ENCODE data around the gene KRTAP1-1.
"Not testable (repeated sequence)": the region's sequence is repeated elsewhere in the genome, so short reads cannot be mapped to it uniquely, and the experiment has no call there.

The KRTAP1-1 gene

GRCh38 chr17:41002814-41003213, 38.4 kb downstream of the KRTAP1-1 start:
- no peak overlapping the region for H3K9ac ChIP-seq (ENCODE audit: low read length)
- H3K36me3 ChIP-seq (replicated peaks; ENCODE audit: low read depth, low read length) = no peaks in the 10 kb centered on the region
- TF ChIP-seq EZH2phosphoT487 (IDR thresholded peaks at IDR 0.05; ENCODE audit: low read depth) (no peak), CTCF (IDR thresholded peaks at IDR 0.05; ENCODE audit: low read depth, low read length) (no peak)
- no peaks in the 10 kb centered on the region for H3K4me1 ChIP-seq (ENCODE audit: low read length)
- H4K20me1 ChIP-seq (ENCODE audit: insufficient read depth, low read length) = no peaks in the 10 kb centered on the region
- peaks cover 38% of the 10 kb centered on the region for H3K27me3 ChIP-seq (ENCODE audit: low read depth, low read length)
- H3K4me3 ChIP-seq (ENCODE audit: low read length) = no peak overlapping the region
- H3K4me2 ChIP-seq (ENCODE audit: low read length) = no peak overlapping the region
- H3K79me2 ChIP-seq (ENCODE audit: low read length) = no peaks in the 10 kb centered on the region
- no peak overlapping the region for H3K27ac ChIP-seq (ENCODE audit: low read length)
- H2AFZ ChIP-seq (ENCODE audit: low read depth, low read length) = no peak overlapping the region
- no peaks in the 10 kb centered on the region for H3K9me3 ChIP-seq (ENCODE audit: insufficient read depth, low read length)

GRCh38 chr17:41001795-41002194, 39.5 kb downstream of the KRTAP1-1 start:
- Histone ChIP-seq H3K27ac (ENCODE audit: low read length) (no peak overlapping the region), H3K36me3 (replicated peaks; ENCODE audit: low read depth, low read length) (no peaks in the 10 kb centered on the region), H3K4me3 (ENCODE audit: low read length) (no peak overlapping the region), H3K27me3 (ENCODE audit: low read depth, low read length) (peaks cover 48% of the 10 kb centered on the region), H3K4me2 (ENCODE audit: low read length) (no peak overlapping the region), H3K9me3 (ENCODE audit: insufficient read depth, low read length) (no peaks in the 10 kb centered on the region), H4K20me1 (ENCODE audit: insufficient read depth, low read length) (no peaks in the 10 kb centered on the region), H3K9ac (ENCODE audit: low read length) (no peak overlapping the region), H3K4me1 (ENCODE audit: low read length) (no peaks in the 10 kb centered on the region), H3K79me2 (ENCODE audit: low read length) (no peaks in the 10 kb centered on the region), H2AFZ (ENCODE audit: low read depth, low read length) (no peak overlapping the region)
- TF ChIP-seq EZH2phosphoT487 (IDR thresholded peaks at IDR 0.05; ENCODE audit: low read depth) (no peak), CTCF (IDR thresholded peaks at IDR 0.05; ENCODE audit: low read depth, low read length) (no peak)

GRCh38 chr17:40999563-40999962, 41.7 kb downstream of the KRTAP1-1 start, which contains the start of gene KRTAP3-2:
TSS of gene KRTAP3-2 (minus strand) at chr17:40999906. CDS start at chr17:40999853, 53 bp downstream.
- not testable (repeated sequence) for H3K4me1 ChIP-seq (ENCODE audit: low read length); H3K4me2 ChIP-seq (ENCODE audit: low read length); H3K36me3 ChIP-seq (replicated peaks; ENCODE audit: low read depth, low read length); H3K9me3 ChIP-seq (ENCODE audit: insufficient read depth, low read length); H4K20me1 ChIP-seq (ENCODE audit: insufficient read depth, low read length); H3K79me2 ChIP-seq (ENCODE audit: low read length); H2AFZ ChIP-seq (ENCODE audit: low read depth, low read length); H3K9ac ChIP-seq (ENCODE audit: low read length); H3K27ac ChIP-seq (ENCODE audit: low read length); H3K4me3 ChIP-seq (ENCODE audit: low read length)
- peaks cover 46% of the 10 kb centered on the region for H3K27me3 ChIP-seq (ENCODE audit: low read depth, low read length)

GRCh38 chr17:40997361-40997760, 43.9 kb downstream of the KRTAP1-1 start:
- Histone ChIP-seq H3K79me2 (ENCODE audit: low read length) (no peaks in the 10 kb centered on the region), H3K9ac (ENCODE audit: low read length) (no peak overlapping the region), H3K4me2 (ENCODE audit: low read length) (no peak overlapping the region), H4K20me1 (ENCODE audit: insufficient read depth, low read length) (no peaks in the 10 kb centered on the region), H3K27ac (ENCODE audit: low read length) (no peak overlapping the region), H3K9me3 (ENCODE audit: insufficient read depth, low read length) (no peaks in the 10 kb centered on the region), H3K36me3 (replicated peaks; ENCODE audit: low read depth, low read length) (no peaks in the 10 kb centered on the region), H3K4me3 (ENCODE audit: low read length) (no peak overlapping the region), H3K4me1 (ENCODE audit: low read length) (no peaks in the 10 kb centered on the region), H3K27me3 (ENCODE audit: low read depth, low read length) (peaks cover 36% of the 10 kb centered on the region), H2AFZ (ENCODE audit: low read depth, low read length) (no peak overlapping the region)
- TF ChIP-seq EZH2phosphoT487 (IDR thresholded peaks at IDR 0.05; ENCODE audit: low read depth) = no peak
- no peak for TF ChIP-seq CTCF (IDR thresholded peaks at IDR 0.05; ENCODE audit: low read depth, low read length)

GRCh38 chr17:40996829-40997228, 44.4 kb downstream of the KRTAP1-1 start:
- TF ChIP-seq CTCF (IDR thresholded peaks at IDR 0.05; ENCODE audit: low read depth, low read length) = no peak
- no peak for TF ChIP-seq EZH2phosphoT487 (IDR thresholded peaks at IDR 0.05; ENCODE audit: low read depth)
- Histone ChIP-seq H3K9ac (ENCODE audit: low read length) (no peak overlapping the region), H3K4me2 (ENCODE audit: low read length) (no peak overlapping the region), H3K9me3 (ENCODE audit: insufficient read depth, low read length) (no peaks in the 10 kb centered on the region), H3K4me3 (ENCODE audit: low read length) (no peak overlapping the region), H3K36me3 (replicated peaks; ENCODE audit: low read depth, low read length) (no peaks in the 10 kb centered on the region), H3K4me1 (ENCODE audit: low read length) (no peaks in the 10 kb centered on the region), H3K27ac (ENCODE audit: low read length) (no peak overlapping the region), H3K79me2 (ENCODE audit: low read length) (no peaks in the 10 kb centered on the region), H3K27me3 (ENCODE audit: low read depth, low read length) (peaks cover 36% of the 10 kb centered on the region), H4K20me1 (ENCODE audit: insufficient read depth, low read length) (no peaks in the 10 kb centered on the region), H2AFZ (ENCODE audit: low read depth, low read length) (no peak overlapping the region)

All from OCI-LY3 (cell line).